GM12891 (cell line): ENCODE data around the gene C1orf159.
A peak's percentile ranks its signal among the peaks of the same experiment; 100 is the strongest.
"Not testable (repeated sequence)": the region's sequence is repeated elsewhere in the genome, so short reads cannot be mapped to it uniquely, and the experiment has no call there.

Experiments
- DNase-seq: peaks from one replicate; pipeline ENCODE4 v3.0.0; 2011; ENCODE audit warnings: low spot score; ENCODE audit not compliant: insufficient read length
- FAIRE-seq: peaks from 2 replicates; lab custom pipeline; 2011; peaks lifted over from hg19 to GRCh38; lab: Jason Lieb, UNC
- PAX5 ChIP-seq: IDR thresholded peaks from 2 replicates; pipeline ENCODE4 v1.6.1; 2011; ENCODE audit warnings: low read length, moderate library complexity, mild to moderate bottlenecking; ENCODE audit not compliant: insufficient read depth, severe bottlenecking
- POLR2A ChIP-seq: IDR thresholded peaks from 2 replicates; pipeline ENCODE4 v1.6.1; 2011; ENCODE audit warnings: low read depth, low read length, control low read depth
- POLR2AphosphoS5 ChIP-seq: IDR thresholded peaks from 2 replicates; pipeline ENCODE4 v1.6.1; 2011; ENCODE audit warnings: low read depth, low read length, control low read depth
- POU2F2 ChIP-seq: IDR thresholded peaks from 2 replicates; pipeline ENCODE4 v1.6.1; 2011; ENCODE audit warnings: low read depth, mild to moderate bottlenecking, control low read depth, low read length, moderate library complexity
- SPI1 ChIP-seq: IDR thresholded peaks from 2 replicates; pipeline ENCODE4 v1.6.1; 2011; ENCODE audit warnings: low read depth, low read length, control low read depth
- TAF1 ChIP-seq: IDR thresholded peaks from 2 replicates; pipeline ENCODE4 v1.6.1; 2011; ENCODE audit warnings: low read depth, low read length, control low read depth

C1orf159 gene

GRCh38 chr1:1058921-1059493 lies 56.9 kb downstream of the C1orf159 start:
- no peak for TF ChIP-seq TAF1
- TF ChIP-seq SPI1 = no peak
- no peak for TF ChIP-seq POLR2A
- no peak for TF ChIP-seq PAX5
- DNase-seq (no peak), FAIRE-seq (peak; percentile 64)

DNA sequence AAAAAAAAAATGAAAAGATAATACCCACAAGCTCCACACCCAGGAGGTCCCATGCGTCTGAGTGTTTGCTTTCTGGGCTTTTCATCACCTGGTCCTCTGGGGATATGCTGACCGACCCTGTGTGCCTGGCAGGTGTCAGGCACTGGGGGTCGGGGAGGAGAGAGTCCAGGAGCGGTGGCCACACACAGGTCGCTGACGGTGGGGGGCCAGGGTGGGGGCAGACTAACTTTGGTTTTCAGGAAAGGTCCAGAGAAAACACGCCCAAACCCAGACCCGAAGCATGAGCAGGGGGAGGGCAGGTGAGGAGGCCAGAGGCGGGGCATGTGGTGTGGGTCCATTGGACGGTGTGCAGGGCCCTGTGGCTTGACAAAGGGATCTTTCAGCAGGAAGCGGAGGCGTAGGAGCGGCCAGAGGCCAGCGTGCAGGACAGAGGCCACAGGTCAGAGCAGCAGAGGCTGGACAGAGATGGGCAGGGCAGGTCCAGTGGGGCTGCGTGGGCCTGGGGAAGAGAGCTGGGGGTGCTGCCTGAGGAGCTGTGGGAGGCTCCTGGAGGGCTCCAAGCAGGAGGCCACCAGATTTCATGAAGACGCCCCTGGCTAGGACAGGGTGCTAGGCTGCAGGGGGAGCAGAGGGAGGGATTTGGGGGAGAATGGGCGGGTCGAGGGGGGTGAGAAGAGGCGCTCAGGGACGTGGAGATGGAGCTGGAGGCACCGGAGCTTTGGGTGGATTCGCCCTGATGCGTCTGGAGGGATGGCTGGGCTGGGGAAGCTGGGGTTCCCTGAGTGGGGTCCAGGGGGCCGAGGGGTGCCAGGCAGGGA lies 57.6 kb downstream of the C1orf159 start:
- FAIRE-seq (no peak), DNase-seq (no peak)
- TF ChIP-seq TAF1 (no peak), POLR2AphosphoS5 (no peak), SPI1 (no peak), POU2F2 (no peak), POLR2A (no peak), PAX5 (no peak)

DNA sequence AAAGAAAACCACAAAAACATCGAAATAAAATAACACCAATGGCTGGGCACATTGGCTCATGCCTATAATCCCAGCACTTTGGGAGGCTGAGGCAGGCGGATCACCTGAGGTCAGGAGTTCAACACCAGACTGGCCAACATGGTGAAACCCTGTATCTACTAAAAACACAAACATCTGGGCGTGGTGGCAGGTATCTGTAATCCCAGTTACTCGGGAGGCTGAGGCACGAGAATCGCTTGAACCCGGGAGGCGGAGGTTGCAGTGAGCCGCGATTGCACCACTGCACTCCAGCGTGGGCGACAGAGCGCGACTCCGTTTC lies 58.2 kb downstream of the C1orf159 start:
- FAIRE-seq, DNase-seq: not testable (repeated sequence)
- peak; percentile 31 for TF ChIP-seq PAX5

DNA sequence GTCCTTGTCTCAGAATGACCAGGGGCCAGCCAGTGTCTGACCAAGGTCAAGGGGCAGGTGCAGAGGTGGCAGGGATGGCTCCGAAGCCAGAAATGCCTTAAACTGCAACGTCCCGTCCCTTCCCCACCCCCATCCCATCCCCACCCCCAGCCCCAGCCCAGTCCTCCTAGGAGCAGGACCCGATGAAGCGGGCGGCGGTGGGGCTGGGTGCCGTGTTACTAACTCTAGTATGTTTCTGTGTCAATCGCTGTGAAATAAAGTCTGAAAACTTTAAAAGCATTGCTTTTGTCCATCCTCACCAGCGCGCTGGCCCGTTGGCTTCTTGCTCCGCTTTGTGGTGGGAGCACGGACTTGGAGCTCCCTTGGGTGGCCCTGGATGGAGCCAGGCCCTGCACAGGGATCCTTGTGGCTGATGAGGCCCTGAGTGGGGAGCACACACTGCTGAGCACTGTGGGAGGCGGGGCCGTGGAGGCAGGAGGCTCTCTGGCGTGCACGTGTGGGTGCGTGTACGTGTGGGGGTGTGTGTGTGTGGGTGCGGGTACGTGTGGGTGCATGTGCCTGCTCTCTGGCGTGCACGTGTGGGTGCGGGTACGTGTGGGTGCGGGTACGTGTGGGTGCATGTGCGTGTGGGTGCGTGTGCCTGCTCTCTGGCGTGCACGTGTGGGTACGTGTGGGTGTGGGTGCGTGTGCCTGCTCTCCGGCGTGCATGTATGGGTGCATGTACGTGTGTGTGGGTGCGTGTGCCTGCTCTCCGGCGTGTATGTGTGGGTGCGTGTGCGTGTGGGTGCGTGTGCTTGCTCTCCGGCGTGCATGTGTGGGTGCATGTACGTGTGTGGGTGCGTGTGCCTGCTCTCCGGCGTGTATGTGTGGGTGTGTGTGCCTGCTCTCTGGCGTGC lies 59.8 kb downstream of the C1orf159 start:
- no peak for FAIRE-seq
- DNase-seq = no peak
- no peak for TF ChIP-seq POLR2AphosphoS5
- TF ChIP-seq POU2F2 = no peak
- no peak for TF ChIP-seq TAF1
- no peak for TF ChIP-seq SPI1
- TF ChIP-seq POLR2A = no peak
- no peak for TF ChIP-seq PAX5

DNA sequence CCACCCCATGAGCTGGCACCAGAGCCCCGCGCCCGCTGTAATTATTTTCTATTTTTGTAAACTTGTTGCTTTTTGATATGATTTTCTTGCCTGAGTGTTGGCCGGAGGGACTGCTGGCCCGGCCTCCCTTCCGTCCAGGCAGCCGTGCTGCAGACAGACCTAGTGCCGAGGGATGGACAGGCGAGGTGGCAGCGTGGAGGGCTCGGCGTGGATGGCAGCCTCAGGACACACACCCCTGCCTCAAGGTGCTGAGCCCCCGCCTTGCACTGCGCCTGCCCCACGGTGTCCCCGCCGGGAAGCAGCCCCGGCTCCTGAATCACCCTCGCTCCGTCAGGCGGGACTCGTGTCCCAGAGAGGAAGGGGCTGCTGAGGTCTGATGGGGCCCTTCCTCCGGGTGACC lies 60.9 kb downstream of the C1orf159 start:
- DNase-seq (no peak), FAIRE-seq (no peak)
- no peak for TF ChIP-seq PAX5
- no peak for TF ChIP-seq SPI1
- TF ChIP-seq POLR2A = no peak
- TF ChIP-seq TAF1 = no peak
- no peak for TF ChIP-seq POLR2AphosphoS5
- no peak for TF ChIP-seq POU2F2

DNA sequence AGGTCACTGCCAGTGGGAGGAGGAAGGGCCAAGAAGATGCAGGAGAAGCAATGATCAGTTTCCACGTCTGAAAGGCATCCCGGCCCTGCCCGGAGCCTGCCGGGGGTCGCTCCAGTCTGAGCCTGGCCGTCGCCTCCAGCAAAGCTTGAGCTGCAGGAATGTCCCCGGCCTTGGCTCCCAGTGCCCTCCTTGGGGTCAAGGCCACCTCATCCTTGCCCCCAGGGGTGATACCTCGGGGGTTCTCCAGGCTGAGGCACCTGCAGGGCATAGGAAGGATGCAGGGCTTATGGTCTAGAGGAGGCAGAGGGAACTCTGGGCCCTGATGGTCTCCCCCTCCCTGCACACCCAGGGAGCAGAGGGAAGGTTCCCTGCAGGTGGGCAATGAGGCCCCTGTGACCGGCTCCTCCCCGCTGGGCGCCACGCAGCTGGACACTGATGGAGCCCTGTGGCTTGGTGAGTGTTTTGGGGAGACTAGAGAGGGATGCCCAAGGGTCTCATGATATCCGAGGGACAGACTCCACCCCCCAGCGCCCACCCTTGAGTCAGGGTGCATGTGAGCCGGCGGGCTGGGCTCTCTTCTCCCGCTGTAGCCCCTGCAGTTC lies 61.7 kb downstream of the C1orf159 start:
- DNase-seq = no peak
- FAIRE-seq = no peak
- TF ChIP-seq TAF1 = no peak

- DNase-seq (no peak), FAIRE-seq (no peak)
- TF ChIP-seq PAX5 (no peak), SPI1 (no peak)
Observed at GRCh38 chr1:1053682-1054081, 62.2 kb downstream of the C1orf159 start.

DNA sequence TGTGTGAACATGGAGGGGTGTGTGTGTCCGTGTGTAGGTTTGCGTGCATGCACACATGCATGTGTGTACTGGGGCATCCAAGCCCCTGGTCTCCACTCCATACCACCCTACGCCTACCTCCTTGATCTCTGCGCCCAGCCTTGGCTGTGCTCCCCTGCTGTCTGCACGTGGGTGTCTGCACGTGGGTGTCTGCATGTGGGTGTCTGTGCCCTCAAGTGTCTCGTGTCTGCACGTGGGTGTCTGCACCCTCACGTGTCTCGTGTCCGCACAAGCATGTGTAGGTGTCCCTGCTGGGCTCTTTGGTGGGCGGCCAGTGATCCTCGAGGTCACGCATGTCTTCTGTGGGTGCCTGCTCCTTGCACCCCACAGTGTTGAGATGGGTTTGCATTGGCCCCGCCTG lies 62.9 kb downstream of the C1orf159 start:
- TF ChIP-seq POLR2AphosphoS5 = no peak
- no peak for DNase-seq
- peak; percentile 5 for FAIRE-seq

DNA sequence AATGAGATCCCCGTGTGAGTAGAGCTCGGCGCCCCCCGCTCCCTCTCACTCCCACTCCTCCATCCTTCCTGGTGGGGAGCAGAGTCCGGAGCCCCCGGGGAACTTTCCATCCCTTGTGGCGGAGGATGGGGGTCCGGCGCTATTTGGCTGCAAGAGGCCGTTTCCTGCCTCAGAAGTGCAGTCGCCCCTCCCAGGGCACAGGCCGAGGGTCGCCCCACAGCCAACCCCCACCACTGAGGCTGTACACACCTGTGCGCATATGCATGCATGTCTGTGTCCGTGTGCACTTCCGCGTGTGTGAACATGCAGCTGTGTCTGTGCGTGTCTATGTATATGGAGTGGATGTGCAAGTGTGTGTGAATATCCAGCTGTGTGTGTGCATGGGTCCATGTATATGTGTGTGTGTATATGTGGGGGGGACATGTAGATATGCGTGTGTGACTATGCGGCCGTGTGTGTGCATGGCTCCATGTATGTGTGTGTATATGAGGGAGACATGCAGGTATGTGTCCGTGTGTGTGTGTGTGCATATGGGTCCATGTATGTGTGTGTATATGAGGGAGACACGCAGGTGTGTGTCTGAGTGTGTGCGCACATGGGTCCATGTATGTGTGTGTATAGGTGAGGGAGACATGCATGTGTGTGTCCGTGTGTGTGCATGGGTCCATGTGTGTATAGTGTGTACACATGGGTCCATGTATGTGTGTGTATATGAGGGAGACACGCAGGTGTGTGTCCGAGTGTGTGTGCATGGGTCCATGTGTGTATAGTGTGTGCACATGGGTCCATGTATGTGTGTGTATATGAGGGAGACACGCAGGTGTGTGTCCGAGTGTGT lies 63.7 kb downstream of the C1orf159 start:
- no peak for TF ChIP-seq POU2F2
- no peak for TF ChIP-seq PAX5
- TF ChIP-seq POLR2AphosphoS5 = no peak
- DNase-seq (no peak), FAIRE-seq (peak; percentile 60)

DNA sequence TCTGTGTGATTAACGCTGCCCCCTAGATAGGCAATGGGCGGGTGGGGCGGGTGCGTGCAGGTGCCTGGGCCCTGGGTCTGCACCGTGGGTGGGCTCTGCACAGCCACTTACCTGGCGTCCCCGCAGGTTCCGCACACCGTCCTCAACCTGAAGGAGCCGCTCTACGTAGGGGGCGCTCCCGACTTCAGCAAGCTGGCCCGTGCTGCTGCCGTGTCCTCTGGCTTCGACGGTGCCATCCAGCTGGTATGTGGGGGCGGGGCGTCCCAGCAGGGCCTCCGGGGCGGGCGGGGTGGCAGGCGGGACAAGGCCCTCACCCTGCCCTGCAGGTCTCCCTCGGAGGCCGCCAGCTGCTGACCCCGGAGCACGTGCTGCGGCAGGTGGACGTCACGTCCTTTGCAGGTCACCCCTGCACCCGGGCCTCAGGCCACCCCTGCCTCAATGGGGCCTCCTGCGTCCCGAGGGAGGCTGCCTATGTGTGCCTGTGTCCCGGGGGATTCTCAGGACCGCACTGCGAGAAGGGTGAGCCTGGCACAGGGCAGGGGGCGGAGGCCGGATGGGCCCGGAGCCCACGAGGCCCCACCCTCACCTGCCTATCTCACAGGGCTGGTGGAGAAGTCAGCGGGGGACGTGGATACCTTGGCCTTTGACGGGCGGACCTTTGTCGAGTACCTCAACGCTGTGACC lies 64.6 kb downstream of the C1orf159 start:
- FAIRE-seq = no peak
- TF ChIP-seq SPI1 (no peak), TAF1 (no peak), POU2F2 (no peak), PAX5 (no peak), POLR2AphosphoS5 (no peak), POLR2A (no peak)
- DNase-seq = no peak
